Prostate gland (tissue), 2 donors: Measurements from ENCODE around the gene GARIN6. TPM values are rescaled to one million over a fixed set of nuclear protein-coding genes. Genes with fewer than 3 reads are reported as not detected.

ENCODE experiments used
- DNase-seq: peaks from one replicate; pipeline ENCODE4 v3.0.0-alpha.2; 2019; ENCODE audit warnings: low spot score
- H3K27ac ChIP-seq, 2 donors: fragments of 200-600 bp; sonication (generic); 2 replicates each; pipeline ENCODE4 v1.5.1; 2017 to 2019
- H3K27me3 ChIP-seq: fragments of 200-600 bp; sonication (generic); replicated peaks from 2 replicates; pipeline ENCODE4 v1.5.1; 2019; ENCODE audit not compliant: insufficient read depth
- H3K36me3 ChIP-seq, 2 donors: fragments of 200-600 bp; sonication (generic); 1 replicate in 1 of 2; 2 replicates in 1 of 2; pipeline versions ENCODE4 v1.5.1 to v1.8.1; 2017 to 2019
- H3K4me1 ChIP-seq: fragments of 200-600 bp; sonication (generic); replicated peaks from 2 replicates; pipeline ENCODE4 v1.5.1; 2019
- H3K4me3 ChIP-seq, 2 donors: fragments of 200-600 bp; sonication (generic); 2 replicates each; pipeline ENCODE4 v1.5.1; 2017 to 2019
- H3K9me3 ChIP-seq: fragments of 200-600 bp; sonication (generic); 2 replicates; pipeline ENCODE4 v1.5.1; 2017
- POLR2A ChIP-seq: fragments of 450-650 bp; IDR thresholded peaks from one replicate; pipeline ENCODE4 v1.6.1; 2016; ENCODE audit warnings: antibody characterized with exemption, mild to moderate bottlenecking
- POLR2AphosphoS5 ChIP-seq: sonication (generic); formaldehyde crosslinking; IDR thresholded peaks from one replicate; pipeline ENCODE4 v1.6.1; 2017; ENCODE audit warnings: antibody characterized with exemption
- WGBS: methylation state at CpG from one replicate; pipeline ENCODE4 v1.1.5; 2018; 5-methylcytosine and 5-hydroxymethylcytosine counted together
- intact Hi-C: fragments of 100-400 bp; cut with DNase I; formaldehyde crosslinking; loops from one replicate; pipeline ENCODE4 v1.14.2; 2022
- total RNA-seq, 2 donors: library from RNA; depleted of rRNA; stranded (reverse); fragments of >200 nt; gene quantifications; one replicate each; pipeline ENCODE4 v1.1.0, GENCODE V29; 2016
- TF ChIP-seq, protein P1 (sequence below), 4 experiments: fragments of 200-600 bp in 2 of 4; fragments of 450-650 bp in 2 of 4; sonication (generic) in 2 of 4; IDR thresholded peaks; 1 replicate in 3 of 4; 2 replicates in 1 of 4; pipeline ENCODE4 v1.5.1; 2016 to 2019; ENCODE audit warnings: antibody characterized with exemption in 4 of 4, mild to moderate bottlenecking in 2 of 4, moderate library complexity in 2 of 4

Gene GARIN6
- total RNA-seq, 2 donors from 2014 or later: 1.1 TPM; not detected in 1

- no peak for DNase-seq
- Histone ChIP-seq H3K36me3 (no peaks in the 10 kb centered on the region), H3K4me1 (no peaks in the 10 kb centered on the region), H3K27me3 (no peaks in the 10 kb centered on the region), H3K27ac (no peak overlapping the region), H3K9me3 (no peaks in the 10 kb centered on the region), H3K4me3 (no peak overlapping the region)
- WGBS: 80% methylated on average over 1 of the region's 1 CpG
- intact Hi-C loops: no loop called here
- TF ChIP-seq POLR2A (no peak), POLR2AphosphoS5 (no peak)
- TF ChIP-seq, protein P1, sequence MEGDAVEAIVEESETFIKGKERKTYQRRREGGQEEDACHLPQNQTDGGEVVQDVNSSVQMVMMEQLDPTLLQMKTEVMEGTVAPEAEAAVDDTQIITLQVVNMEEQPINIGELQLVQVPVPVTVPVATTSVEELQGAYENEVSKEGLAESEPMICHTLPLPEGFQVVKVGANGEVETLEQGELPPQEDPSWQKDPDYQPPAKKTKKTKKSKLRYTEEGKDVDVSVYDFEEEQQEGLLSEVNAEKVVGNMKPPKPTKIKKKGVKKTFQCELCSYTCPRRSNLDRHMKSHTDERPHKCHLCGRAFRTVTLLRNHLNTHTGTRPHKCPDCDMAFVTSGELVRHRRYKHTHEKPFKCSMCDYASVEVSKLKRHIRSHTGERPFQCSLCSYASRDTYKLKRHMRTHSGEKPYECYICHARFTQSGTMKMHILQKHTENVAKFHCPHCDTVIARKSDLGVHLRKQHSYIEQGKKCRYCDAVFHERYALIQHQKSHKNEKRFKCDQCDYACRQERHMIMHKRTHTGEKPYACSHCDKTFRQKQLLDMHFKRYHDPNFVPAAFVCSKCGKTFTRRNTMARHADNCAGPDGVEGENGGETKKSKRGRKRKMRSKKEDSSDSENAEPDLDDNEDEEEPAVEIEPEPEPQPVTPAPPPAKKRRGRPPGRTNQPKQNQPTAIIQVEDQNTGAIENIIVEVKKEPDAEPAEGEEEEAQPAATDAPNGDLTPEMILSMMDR (IDR thresholded peaks at IDR 0.05): no peak
These were observed 23.1 kb downstream of the GARIN6 start for GRCh38 chr12:99670635-99671034.

DNA sequence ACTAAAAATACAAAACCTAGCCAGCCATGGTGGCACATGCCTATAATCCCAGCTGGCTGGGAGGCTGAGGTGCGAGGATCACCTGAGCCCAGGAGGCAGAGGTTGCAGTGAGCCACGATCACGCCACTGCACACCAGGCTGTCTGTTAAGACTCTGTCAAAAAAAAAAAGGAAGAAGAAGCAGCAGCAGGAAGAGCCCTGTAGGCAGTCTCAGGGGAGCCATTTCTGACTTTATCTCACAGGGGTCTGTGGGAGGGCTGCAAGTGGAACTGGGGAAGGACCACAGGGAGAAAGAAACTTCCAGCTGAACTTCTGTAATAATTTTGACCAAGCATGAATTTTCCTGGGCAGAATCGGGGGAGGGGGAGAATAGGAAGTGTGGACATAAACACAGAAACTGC is 32.7 kb downstream of the GARIN6 start:
- Histone ChIP-seq H3K4me3 (no peak overlapping the region), H3K4me1 (no peaks in the 10 kb centered on the region), H3K27ac (no peak overlapping the region), H3K27me3 (no peaks in the 10 kb centered on the region), H3K36me3 (no peaks in the 10 kb centered on the region), H3K9me3 (no peaks in the 10 kb centered on the region)
- WGBS: 89% methylated on average over 4 of the region's 4 CpGs
- TF ChIP-seq POLR2AphosphoS5 (no peak), POLR2A (no peak)
- TF ChIP-seq, protein P1 (IDR thresholded peaks at IDR 0.05): no peak
- intact Hi-C loops: no loop called here
- DNase-seq: no peak

DNA sequence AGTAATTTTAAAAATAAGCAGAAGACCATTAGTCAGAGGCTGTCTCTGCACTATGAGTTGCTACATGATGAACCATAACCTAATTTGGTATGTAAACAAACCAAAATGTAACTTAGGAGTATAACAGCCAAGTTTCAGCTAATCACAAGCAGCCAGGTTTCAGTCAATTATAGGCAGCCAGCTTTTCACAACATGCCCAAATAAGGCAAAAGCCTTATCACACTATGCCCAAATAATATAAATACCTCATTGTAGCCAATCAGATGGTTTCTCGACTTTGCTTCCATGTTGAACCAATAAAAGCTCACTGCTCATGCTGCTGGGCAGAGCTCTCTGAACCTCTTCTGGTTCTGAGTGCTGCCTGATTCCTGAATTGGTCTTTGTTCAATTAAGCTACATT is 38.6 kb downstream of the GARIN6 start:
- H3K9me3 ChIP-seq: no peaks in the 10 kb centered on the region
- intact Hi-C loops: no loop called here
- H3K36me3 ChIP-seq: no peaks in the 10 kb centered on the region
- no peaks in the 10 kb centered on the region for H3K27me3 ChIP-seq
- H3K4me3 ChIP-seq: no peak overlapping the region
- no peaks in the 10 kb centered on the region for H3K4me1 ChIP-seq
- 100% methylated on average over 1 of the region's 1 CpG for WGBS
- no peak for DNase-seq
- no peak overlapping the region for H3K27ac ChIP-seq
- TF ChIP-seq, protein P1 (IDR thresholded peaks at IDR 0.05): no peak
- TF ChIP-seq POLR2A (no peak), POLR2AphosphoS5 (no peak)

- Histone ChIP-seq H3K4me1 (no peaks in the 10 kb centered on the region), H3K27ac (no peak overlapping the region), H3K27me3 (no peaks in the 10 kb centered on the region), H3K36me3 (no peaks in the 10 kb centered on the region), H3K4me3 (no peak overlapping the region), H3K9me3 (no peaks in the 10 kb centered on the region)
- intact Hi-C loops: no loop called here
- WGBS: 36% methylated on average over 2 of the region's 2 CpGs
- no peak for DNase-seq
- TF ChIP-seq POLR2A (no peak), POLR2AphosphoS5 (no peak)
- TF ChIP-seq, protein P1 (IDR thresholded peaks at IDR 0.05): no peak
These were observed 47.5 kb downstream of the GARIN6 start for GRCh38 chr12:99695050-99695449.
